IMR-90 (cell line): ENCODE measurements around the gene SUPV3L1. TPM values are rescaled to one million over a fixed set of nuclear protein-coding genes. Genes with fewer than 3 reads are reported as not detected.

Experiments used
- ATAC-seq: fragments of 200-7000 bp; cut with Tn5 transposase; 2 replicates; pipeline ENCODE4 v1.9.1; 2020; ENCODE audit warnings: low read depth, mild to moderate bottlenecking, moderate library complexity
- BruUV-seq: library from RNA; stranded (reverse); fragments of 400-500 nt; replicated peaks from 2 replicates; lab custom pipeline; 2021; lab: Mats Ljungman, UMichigan
- CTCF ChIA-PET: fragments of 300-600 bp; formaldehyde crosslinking; extraction: SDS; loops from one replicate; lab custom pipeline; 2021; ENCODE audit warnings: antibody characterized with exemption; lab: Yijun Ruan, JAX
- POLR2A ChIA-PET: fragments of 300-600 bp; sonication (Branson Sonifier 250); formaldehyde crosslinking; loops from one replicate; lab custom pipeline; 2022; ENCODE audit warnings: antibody characterized with exemption; ENCODE audit not compliant: unreplicated experiment; lab: Charles Lee
- DNase-seq: peaks from one replicate; pipeline ENCODE4 v3.0.0; 2013
- H2AFZ ChIP-seq: replicated peaks from 2 replicates; pipeline ENCODE3; 2013; ENCODE audit warnings: low read length, mild to moderate bottlenecking; ENCODE audit not compliant: poor library complexity
- H2AK5ac ChIP-seq: 2 replicates; pipeline ENCODE4 v1.6.1; 2013; ENCODE audit warnings: low read depth, low read length, inconsistent platforms
- H2AK9ac ChIP-seq: replicated peaks from 2 replicates; pipeline ENCODE3; 2013; ENCODE audit warnings: mild to moderate bottlenecking, low read depth, low read length, moderate library complexity; ENCODE audit not compliant: poor library complexity
- H2BK120ac ChIP-seq: 2 replicates; pipeline ENCODE4 v1.6.1; 2013; ENCODE audit warnings: low read depth, low read length, inconsistent platforms
- H2BK15ac ChIP-seq: 3 replicates; pipeline ENCODE4 v1.6.1; 2013; ENCODE audit warnings: low read depth, low read length, inconsistent platforms
- H2BK20ac ChIP-seq: 2 replicates; pipeline ENCODE4 v1.6.1; 2013; ENCODE audit warnings: low read depth, mild to moderate bottlenecking, inconsistent platforms, low read length, moderate library complexity
- H2BK5ac ChIP-seq: 2 replicates; pipeline ENCODE4 v1.6.1; 2013; ENCODE audit warnings: mild to moderate bottlenecking, low read depth, low read length, inconsistent platforms; ENCODE audit not compliant: poor library complexity, severe bottlenecking
- H3K14ac ChIP-seq: replicated peaks from 2 replicates; pipeline ENCODE4 v1.6.1; 2013; ENCODE audit warnings: low read depth, low read length, inconsistent platforms
- H3K18ac ChIP-seq: 2 replicates; pipeline ENCODE4 v1.6.1; 2013; ENCODE audit warnings: low read depth, low read length, control low read depth
- H3K23ac ChIP-seq: 2 replicates; pipeline ENCODE4 v1.6.1; 2013; ENCODE audit warnings: low read depth, low read length, inconsistent platforms
- H3K27ac ChIP-seq: 2 replicates; pipeline ENCODE4 v1.5.1; 2013; ENCODE audit warnings: mild to moderate bottlenecking, control low read depth, low read length; ENCODE audit not compliant: insufficient read depth
- H3K27me3 ChIP-seq: 2 replicates; pipeline ENCODE4 v1.6.1; 2013; ENCODE audit warnings: low read length; ENCODE audit not compliant: control insufficient read depth, insufficient read depth
- H3K36me3 ChIP-seq: 2 replicates; pipeline ENCODE4 v1.6.1; 2013; ENCODE audit warnings: low read length, mixed read lengths; ENCODE audit not compliant: control insufficient read depth, insufficient read depth
- H3K4ac ChIP-seq: 2 replicates; pipeline ENCODE4 v1.6.1; 2013; ENCODE audit warnings: low read depth, low read length, inconsistent platforms
- H3K4me1 ChIP-seq: 2 replicates; pipeline ENCODE4 v1.6.1; 2013; ENCODE audit warnings: low read length, mixed read lengths; ENCODE audit not compliant: control insufficient read depth, insufficient read depth
- H3K4me2 ChIP-seq: 2 replicates; pipeline ENCODE4 v1.6.1; 2013; ENCODE audit warnings: low read depth, mild to moderate bottlenecking, control low read depth, low read length, moderate library complexity
- H3K4me3 ChIP-seq: 2 replicates; pipeline ENCODE4 v1.5.1; 2013; ENCODE audit warnings: low read depth, mild to moderate bottlenecking, control low read depth, low read length, moderate library complexity; ENCODE audit not compliant: insufficient read depth
- H3K56ac ChIP-seq: 2 replicates; pipeline ENCODE4 v1.6.1; 2013; ENCODE audit warnings: low read length, inconsistent platforms; ENCODE audit not compliant: insufficient read depth; ENCODE audit errors: extremely low read depth
- H3K79me1 ChIP-seq, 2 experiments: 2 replicates each; pipeline ENCODE4 v1.6.1; 2013; ENCODE audit warnings: low read length in 2 of 2, inconsistent platforms in 1 of 2, low read depth in 1 of 2
- H3K9ac ChIP-seq: 2 replicates; pipeline ENCODE4 v1.6.1; 2013; ENCODE audit warnings: low read depth, low read length, control low read depth
- H3K9me1 ChIP-seq: 2 replicates; pipeline ENCODE4 v1.6.1; 2013; ENCODE audit warnings: low read length, inconsistent platforms; ENCODE audit not compliant: insufficient read depth
- H3K9me3 ChIP-seq: 2 replicates; pipeline ENCODE4 v1.6.1; 2013; ENCODE audit warnings: low read length; ENCODE audit not compliant: control insufficient read depth, insufficient read depth
- H4K20me1 ChIP-seq: 2 replicates; pipeline ENCODE4 v1.6.1; 2013; ENCODE audit warnings: low read length, inconsistent platforms; ENCODE audit not compliant: insufficient read depth
- H4K5ac ChIP-seq: 2 replicates; pipeline ENCODE4 v1.6.1; 2013; ENCODE audit warnings: mild to moderate bottlenecking, low read depth, low read length, control low read depth
- H4K8ac ChIP-seq, 2 experiments: 2 replicates each; pipeline ENCODE4 v1.6.1; 2013; ENCODE audit warnings: low read depth in 2 of 2, low read length in 2 of 2, control low read depth in 1 of 2, inconsistent platforms in 1 of 2
- H4K91ac ChIP-seq: 2 replicates; pipeline ENCODE4 v1.6.1; 2013; ENCODE audit warnings: low read depth, low read length, inconsistent platforms; ENCODE audit not compliant: insufficient read depth
- BHLHE40 ChIP-seq: fragments of 150-350 bp; IDR thresholded peaks from 2 replicates; pipeline ENCODE4 v1.6.1; 2016; ENCODE audit warnings: mild to moderate bottlenecking, low read depth, low read length
- CEBPB ChIP-seq: IDR thresholded peaks from 2 replicates; pipeline ENCODE4 v1.6.1; 2012; ENCODE audit warnings: low read depth, low read length, improper control_type of control experiment
- CHD1 ChIP-seq: IDR thresholded peaks from 2 replicates; pipeline ENCODE4 v1.6.1; 2012; ENCODE audit warnings: low read depth, low read length, improper control_type of control experiment
- FOS ChIP-seq: fragments of 150-350 bp; IDR thresholded peaks from 2 replicates; pipeline ENCODE4 v1.6.1; 2016; ENCODE audit warnings: low read depth, low read length
- MAFK ChIP-seq: IDR thresholded peaks from 2 replicates; pipeline ENCODE4 v1.6.1; 2012; ENCODE audit warnings: low read depth, low read length, improper control_type of control experiment
- MAZ ChIP-seq: IDR thresholded peaks from 2 replicates; pipeline ENCODE4 v1.6.1; 2012; ENCODE audit warnings: low read depth, mild to moderate bottlenecking, low read length, improper control_type of control experiment, moderate library complexity, borderline replicate concordance
- MXI1 ChIP-seq: IDR thresholded peaks from 2 replicates; pipeline ENCODE4 v1.6.1; 2012; ENCODE audit warnings: low read depth, mild to moderate bottlenecking, low read length, moderate library complexity, borderline replicate concordance
- NFE2L2 ChIP-seq: fragments of 150-350 bp; IDR thresholded peaks from 2 replicates; pipeline ENCODE4 v1.6.1; 2016; ENCODE audit warnings: low read depth, mild to moderate bottlenecking, low read length
- POLR2A ChIP-seq: IDR thresholded peaks from 2 replicates; pipeline ENCODE4 v1.6.1; 2012; ENCODE audit warnings: mild to moderate bottlenecking, low read depth, low read length
- RAD21 ChIP-seq: IDR thresholded peaks from 2 replicates; pipeline ENCODE4 v1.6.1; 2012; ENCODE audit warnings: low read length, improper control_type of control experiment
- RCOR1 ChIP-seq: IDR thresholded peaks from 2 replicates; pipeline ENCODE4 v1.6.1; 2012; ENCODE audit warnings: mild to moderate bottlenecking, low read length, improper control_type of control experiment; ENCODE audit not compliant: insufficient replicate concordance
- RFX5 ChIP-seq: IDR thresholded peaks from 2 replicates; pipeline ENCODE4 v1.8.0; 2012; ENCODE audit warnings: low read depth, mild to moderate bottlenecking, low read length, moderate library complexity
- SMC3 ChIP-seq: fragments of 150-350 bp; IDR thresholded peaks from 2 replicates; pipeline ENCODE4 v1.6.1; 2016; ENCODE audit warnings: low read depth, mild to moderate bottlenecking, antibody characterized with exemption, low read length, moderate library complexity
- USF2 ChIP-seq: fragments of 150-350 bp; IDR thresholded peaks from 2 replicates; pipeline ENCODE4 v1.6.1; 2017; ENCODE audit warnings: mild to moderate bottlenecking, antibody characterized with exemption, low read length, low read depth
- WGBS, 2 experiments: methylation state at CpG; one replicate each; pipeline versions ENCODE4 v1.1.5 to v1.1.7; 2013; ENCODE audit warnings: missing lambda C conversion rate in 2 of 2; ENCODE audit not compliant: insufficient read length in 1 of 2; ENCODE audit errors: extremely low coverage in 2 of 2; 5-methylcytosine and 5-hydroxymethylcytosine counted together
- dilution Hi-C: fragments of 300-500 bp; cut with HindIII; formaldehyde crosslinking; loops from one replicate; pipeline ENCODE4 v1.14.3; 2018; ENCODE audit warnings: low sequenced_read_pairs; ENCODE audit not compliant: unreplicated experiment
- in situ Hi-C: fragments of 300-500 bp; cut with MboI; formaldehyde crosslinking; loops from 3 replicates; pipeline ENCODE4 v1.14.3; 2019; ENCODE audit warnings: low sequenced_read_pairs, inconsistent platforms, mixed read lengths
- intact Hi-C: fragments of 100-400 bp; cut with micrococcal nuclease; formaldehyde crosslinking; loops from 2 replicates; pipeline ENCODE4 v1.10.0; 2022
- polyA plus RNA-seq, 3 experiments: library from polyadenylated mRNA; depleted of rRNA; stranded (reverse); fragments of >200 nt; gene quantifications; 2 replicates each; pipeline ENCODE4 v1.2.3, GENCODE V29; 2012; ENCODE audit warnings: low replicate concordance in 1 of 3
- total RNA-seq: library from RNA; depleted of rRNA; stranded (reverse); fragments of >200 nt; gene quantifications from 2 replicates; pipeline ENCODE4 v1.2.3, GENCODE V29; 2012
- TF ChIP-seq, protein P1 (sequence below): fragments of 150-350 bp; IDR thresholded peaks from 2 replicates; pipeline ENCODE4 v1.6.1; 2016; ENCODE audit warnings: low read depth, mild to moderate bottlenecking, low read length, moderate library complexity, borderline replicate concordance

SUPV3L1 gene
- total and polyA plus RNA-seq, 2 of the 4 experiments (the other 2 are of a cell fraction), result 24.4 to 26.5 TPM

DNA sequence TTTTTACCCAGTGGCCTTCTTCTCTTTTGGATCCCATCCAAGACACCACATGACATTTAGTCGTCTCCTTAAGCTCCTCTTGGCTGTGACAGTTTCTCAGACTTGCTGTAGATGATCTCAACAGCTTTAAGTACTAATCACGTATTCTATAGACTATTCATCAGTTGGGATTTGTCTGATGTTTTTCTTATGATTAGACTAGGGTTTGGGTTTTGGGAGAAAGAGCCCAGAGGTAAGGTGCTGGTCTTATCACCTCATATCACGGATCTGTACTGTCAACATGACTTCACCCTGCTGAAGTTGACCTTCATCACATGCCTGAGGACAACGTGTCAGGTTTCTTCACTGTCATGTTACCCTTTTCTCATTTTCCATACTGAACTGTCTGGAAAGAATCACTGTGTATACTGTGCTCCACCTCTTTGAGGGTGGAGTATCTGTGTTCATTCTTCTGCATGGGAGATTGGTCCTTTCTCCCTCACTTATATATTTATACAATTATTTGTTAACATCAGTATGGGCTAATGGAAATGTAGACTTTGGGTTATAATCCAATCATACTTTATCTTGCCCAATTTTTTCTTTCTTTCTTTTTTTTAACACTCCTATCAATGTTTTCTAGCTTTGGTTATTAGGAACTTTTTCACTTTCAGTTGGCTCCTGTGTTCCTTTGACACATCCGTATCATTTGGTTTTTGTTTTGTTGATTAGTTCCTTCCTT is 33.7 kb downstream of the SUPV3L1 start:
- Histone ChIP-seq H2BK20ac (no peak overlapping the region), H3K27ac (no peak overlapping the region), H4K5ac (no peak overlapping the region), H3K9me1 (0 out of 2 replicates have a peak, but pooled peaks cover 5% of the 10 kb centered on the region), H2AFZ (no peak overlapping the region), H3K4ac (no peak overlapping the region), H3K4me2 (no peak overlapping the region), H3K9ac (no peak overlapping the region), H3K27me3 (no peaks in the 10 kb centered on the region), H4K8ac (no peak overlapping the region), H3K9me3 (no peaks in the 10 kb centered on the region), H3K79me1 (no peaks in the 10 kb centered on the region), H2BK5ac (no peak overlapping the region), H2AK5ac (no peak overlapping the region; the same call in 1 of the 2 replicates), H4K20me1 (no peaks in the 10 kb centered on the region), H4K91ac (no peak overlapping the region), H3K14ac (0 out of 2 replicates have a peak overlapping the region, but pooled peaks have one; percentile 2), H2BK15ac (no peak overlapping the region), H3K4me1 (no peaks in the 10 kb centered on the region), H3K36me3 (peaks cover 2% of the 10 kb centered on the region; the same call in 1 of the 2 replicates), H2BK120ac (no peak overlapping the region), H2AK9ac (no peak overlapping the region), H3K4me3 (no peak overlapping the region), H3K56ac (no peak overlapping the region), H3K23ac (no peak overlapping the region), H3K18ac (no peak overlapping the region)
- dilution Hi-C loops (no loop called here), in situ Hi-C loops (no loop called here), intact Hi-C loops (no loop called here)
- no peak for DNase-seq
- WGBS, 2 experiments, result 50% methylated on average over 1 of the region's 5 CpGs; no CpG with 5 or more reads in 1 of the 2 experiments
- ChIA-PET POLR2A (no interaction called here), CTCF (no interaction called here)
- BruUV-seq, result no TSS peak
- ATAC-seq, result no peak
- TF ChIP-seq CHD1 (no peak), POLR2A (no peak), RCOR1 (no peak), USF2 (no peak), SMC3 (no peak), NFE2L2 (no peak), FOS (no peak), RFX5 (no peak), BHLHE40 (no peak), MXI1 (no peak), RAD21 (no peak), MAFK (no peak), MAZ (no peak), CEBPB (no peak)
- TF ChIP-seq, protein P1, sequence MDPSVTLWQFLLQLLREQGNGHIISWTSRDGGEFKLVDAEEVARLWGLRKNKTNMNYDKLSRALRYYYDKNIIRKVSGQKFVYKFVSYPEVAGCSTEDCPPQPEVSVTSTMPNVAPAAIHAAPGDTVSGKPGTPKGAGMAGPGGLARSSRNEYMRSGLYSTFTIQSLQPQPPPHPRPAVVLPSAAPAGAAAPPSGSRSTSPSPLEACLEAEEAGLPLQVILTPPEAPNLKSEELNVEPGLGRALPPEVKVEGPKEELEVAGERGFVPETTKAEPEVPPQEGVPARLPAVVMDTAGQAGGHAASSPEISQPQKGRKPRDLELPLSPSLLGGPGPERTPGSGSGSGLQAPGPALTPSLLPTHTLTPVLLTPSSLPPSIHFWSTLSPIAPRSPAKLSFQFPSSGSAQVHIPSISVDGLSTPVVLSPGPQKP, result no peak
